Femur (tissue), 1 donor: Measurements from ENCODE around the gene CD33.
"Not testable (repeated sequence)": the region's sequence is repeated elsewhere in the genome, so short reads cannot be mapped to it uniquely, and the experiment has no call there.

Source experiments
- DNase-seq: peaks from one replicate; pipeline ENCODE4 v3.0.0-alpha.2; 2017

CD33 gene

GRCh38 chr19:51224898-51225393, at the start of gene CD33:
TSS of gene CD33 (plus strand) at chr19:51225080. CDS start at chr19:51225119, 39 bp downstream.
- DNase-seq, result not testable (repeated sequence)

GRCh38 chr19:51179256-51179655, 45.6 kb upstream of the CD33 start:
- DNase-seq, result no peak

- no peak for DNase-seq
Measured at GRCh38 chr19:51181377-51181912, 43.4 kb upstream of the CD33 start.

- DNase-seq, result no peak
Measured at GRCh38 chr19:51181913-51182419, 42.9 kb upstream of the CD33 start.

GRCh38 chr19:51183629-51184028, 41.3 kb upstream of the CD33 start:
- no peak for DNase-seq

- DNase-seq, result no peak
Measured at GRCh38 chr19:51185069-51185867, 39.6 kb upstream of the CD33 start.

GRCh38 chr19:51185868-51186215, 39.0 kb upstream of the CD33 start:
- DNase-seq, result no peak

GRCh38 chr19:51186323-51186722, 38.6 kb upstream of the CD33 start:
- no peak for DNase-seq

GRCh38 chr19:51187395-51188226, 37.3 kb upstream of the CD33 start:
- no peak for DNase-seq

GRCh38 chr19:51188227-51188559, 36.7 kb upstream of the CD33 start:
- DNase-seq, result no peak

- no peak for DNase-seq
Measured at GRCh38 chr19:51192689-51193088, 32.2 kb upstream of the CD33 start.

- DNase-seq, result no peak
Measured at GRCh38 chr19:51194527-51195315, 30.2 kb upstream of the CD33 start.

- no peak for DNase-seq
Measured at GRCh38 chr19:51195316-51195586, 29.6 kb upstream of the CD33 start.

GRCh38 chr19:51195616-51196015, 29.3 kb upstream of the CD33 start:
- no peak for DNase-seq

- DNase-seq, result no peak
Measured at GRCh38 chr19:51196181-51196580, 28.7 kb upstream of the CD33 start.

- DNase-seq, result no peak
Measured at GRCh38 chr19:51198641-51199040, 26.2 kb upstream of the CD33 start.

GRCh38 chr19:51200071-51200666, 24.7 kb upstream of the CD33 start:
- no peak for DNase-seq

GRCh38 chr19:51201712-51202111, 23.2 kb upstream of the CD33 start:
- DNase-seq, result no peak

- no peak for DNase-seq
Measured at GRCh38 chr19:51203916-51204315, 21.0 kb upstream of the CD33 start.

GRCh38 chr19:51204321-51204720, 20.6 kb upstream of the CD33 start:
- DNase-seq, result no peak

GRCh38 chr19:51207747-51208146, 17.1 kb upstream of the CD33 start:
- no peak for DNase-seq

- no peak for DNase-seq
Measured at GRCh38 chr19:51210191-51210784, 14.6 kb upstream of the CD33 start.
